Measurements from ENCODE around the gene ARHGAP6. TPM values are rescaled to one million over a fixed set of nuclear protein-coding genes. Genes with fewer than 3 reads are reported as not detected.

ARHGAP6 gene
- total RNA-seq, 6 donors from 2014 or later: 14.4 to 40.9 (median 18.0) TPM

DNA sequence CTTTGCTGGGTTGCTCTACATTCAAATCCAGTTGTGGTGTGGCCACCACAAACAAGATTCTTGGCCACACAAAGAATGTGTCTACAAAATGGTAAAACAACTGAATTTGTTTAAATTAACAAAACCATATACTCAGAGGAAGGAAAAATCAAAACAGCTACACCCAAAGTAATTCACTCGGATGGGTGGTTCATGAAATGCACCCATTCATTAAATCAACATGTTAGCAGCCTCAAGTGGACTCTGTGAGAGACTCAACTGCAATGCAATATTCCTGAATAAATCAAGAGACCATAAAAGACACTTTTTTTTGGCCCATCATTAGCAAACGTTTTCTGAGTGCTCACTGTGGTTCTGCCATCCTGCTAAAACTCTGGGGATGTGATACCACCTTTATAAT is 383.7 kb downstream of the ARHGAP6 start:
- no peak for ATAC-seq (ENCODE audit: low FRiP score in 2 of 2)
- Histone ChIP-seq H3K36me3 (no peaks in the 10 kb centered on the region), H3K4me3 (no peak overlapping the region), H3K4me1 (no peaks in the 10 kb centered on the region), H3K9me3 (no peaks in the 10 kb centered on the region), H3K27ac (no peak overlapping the region), H3K27me3 (no peaks in the 10 kb centered on the region)
- 33 to 48% methylated on average over 2 of the region's 2 CpGs for WGBS, 2 donors
- no peak for DNase-seq
- TF ChIP-seq EP300 (IDR thresholded peaks at IDR 0.05) (no peak), POLR2AphosphoS5 (IDR thresholded peaks at IDR 0.05) (no peak), POLR2A (IDR thresholded peaks at IDR 0.05) (no peak)
- TF ChIP-seq, protein P1, sequence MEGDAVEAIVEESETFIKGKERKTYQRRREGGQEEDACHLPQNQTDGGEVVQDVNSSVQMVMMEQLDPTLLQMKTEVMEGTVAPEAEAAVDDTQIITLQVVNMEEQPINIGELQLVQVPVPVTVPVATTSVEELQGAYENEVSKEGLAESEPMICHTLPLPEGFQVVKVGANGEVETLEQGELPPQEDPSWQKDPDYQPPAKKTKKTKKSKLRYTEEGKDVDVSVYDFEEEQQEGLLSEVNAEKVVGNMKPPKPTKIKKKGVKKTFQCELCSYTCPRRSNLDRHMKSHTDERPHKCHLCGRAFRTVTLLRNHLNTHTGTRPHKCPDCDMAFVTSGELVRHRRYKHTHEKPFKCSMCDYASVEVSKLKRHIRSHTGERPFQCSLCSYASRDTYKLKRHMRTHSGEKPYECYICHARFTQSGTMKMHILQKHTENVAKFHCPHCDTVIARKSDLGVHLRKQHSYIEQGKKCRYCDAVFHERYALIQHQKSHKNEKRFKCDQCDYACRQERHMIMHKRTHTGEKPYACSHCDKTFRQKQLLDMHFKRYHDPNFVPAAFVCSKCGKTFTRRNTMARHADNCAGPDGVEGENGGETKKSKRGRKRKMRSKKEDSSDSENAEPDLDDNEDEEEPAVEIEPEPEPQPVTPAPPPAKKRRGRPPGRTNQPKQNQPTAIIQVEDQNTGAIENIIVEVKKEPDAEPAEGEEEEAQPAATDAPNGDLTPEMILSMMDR (IDR thresholded peaks at IDR 0.05): no peak

DNA sequence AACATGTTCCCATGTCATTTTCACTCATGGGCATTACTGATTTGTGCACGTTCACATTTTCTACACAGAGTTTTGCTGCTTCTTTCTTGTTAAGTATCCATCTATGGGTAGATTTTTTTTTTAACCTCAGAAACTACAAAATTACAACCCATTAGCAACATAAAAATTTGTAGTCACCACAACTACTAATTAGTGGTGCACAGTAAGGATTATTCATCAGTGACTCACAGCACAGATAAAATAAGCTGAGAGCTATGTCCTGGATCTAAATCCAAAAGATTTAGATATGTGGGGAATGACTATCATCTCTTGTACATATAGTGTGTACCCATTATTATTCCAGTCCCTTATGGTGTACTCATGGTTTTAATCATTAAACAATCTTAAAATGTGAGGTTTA is 392.2 kb downstream of the ARHGAP6 start:
- Histone ChIP-seq H3K36me3 (no peaks in the 10 kb centered on the region), H3K9me3 (no peaks in the 10 kb centered on the region), H3K4me3 (no peak overlapping the region), H3K27ac (no peak overlapping the region), H3K27me3 (no peaks in the 10 kb centered on the region), H3K4me1 (no peaks in the 10 kb centered on the region)
- no peak for DNase-seq
- TF ChIP-seq POLR2A (IDR thresholded peaks at IDR 0.05): no peak
- no peak for TF ChIP-seq EP300 (IDR thresholded peaks at IDR 0.05)
- 75 to 83% methylated on average over 1 of the region's 1 CpG for WGBS, 2 donors
- ATAC-seq (ENCODE audit: low FRiP score in 2 of 2): no peak

DNA sequence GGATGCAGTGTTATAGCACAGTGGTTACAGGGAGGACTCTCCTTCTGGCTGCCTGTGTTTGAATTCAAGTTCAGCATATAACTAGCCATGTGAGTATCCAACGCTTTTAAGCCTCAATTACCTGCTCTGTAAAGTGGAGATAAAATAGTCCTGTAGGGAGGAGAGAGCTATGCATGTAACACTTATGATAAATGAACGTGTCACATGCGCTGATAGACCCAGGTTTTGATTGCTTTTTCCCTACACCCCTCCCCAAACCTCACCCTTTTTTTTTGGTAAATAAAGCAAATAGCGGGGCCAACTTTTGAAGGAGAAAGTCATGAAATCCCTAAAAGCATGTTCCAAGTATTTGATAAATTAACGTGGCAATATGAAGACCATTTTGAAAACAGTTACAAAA is 392.9 kb downstream of the ARHGAP6 start:
- WGBS, 2 donors: 65 to 77% methylated on average over 5 of the region's 5 CpGs
- ATAC-seq (ENCODE audit: low FRiP score in 2 of 2): no peak
- Histone ChIP-seq H3K27me3 (no peaks in the 10 kb centered on the region), H3K27ac (no peak overlapping the region), H3K9me3 (no peaks in the 10 kb centered on the region), H3K4me3 (no peak overlapping the region), H3K36me3 (no peaks in the 10 kb centered on the region), H3K4me1 (no peaks in the 10 kb centered on the region)
- DNase-seq: no peak
- no peak for TF ChIP-seq POLR2AphosphoS5 (IDR thresholded peaks at IDR 0.05)
- no peak for TF ChIP-seq POLR2A (IDR thresholded peaks at IDR 0.05)
- no peak for TF ChIP-seq EP300 (IDR thresholded peaks at IDR 0.05)
- TF ChIP-seq, protein P1 (IDR thresholded peaks at IDR 0.05): no peak

DNA sequence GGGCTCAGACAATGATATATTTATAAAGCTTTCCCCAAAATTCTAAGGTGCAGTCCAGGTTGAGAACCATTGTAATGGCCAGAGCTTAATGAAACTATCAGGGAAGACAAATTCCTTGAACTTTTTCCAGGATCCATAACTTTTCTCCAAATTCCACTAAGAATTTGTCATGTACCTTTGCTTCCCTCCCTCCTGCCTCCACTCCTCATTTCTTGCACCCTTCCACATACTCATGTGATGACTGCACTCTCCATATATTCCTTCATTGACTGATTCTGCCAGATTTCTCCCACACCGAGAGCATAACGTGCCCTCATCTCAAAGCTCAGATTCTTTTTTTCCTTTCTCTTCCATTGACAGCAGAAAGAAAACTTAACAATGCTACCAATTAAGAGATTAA is 393.4 kb downstream of the ARHGAP6 start:
- WGBS, 2 donors: 71 to 85% methylated on average over 2 of the region's 2 CpGs
- TF ChIP-seq POLR2AphosphoS5 (IDR thresholded peaks at IDR 0.05) (no peak), EP300 (IDR thresholded peaks at IDR 0.05) (no peak), POLR2A (IDR thresholded peaks at IDR 0.05) (no peak)
- TF ChIP-seq, protein P1 (IDR thresholded peaks at IDR 0.05): no peak

DNA sequence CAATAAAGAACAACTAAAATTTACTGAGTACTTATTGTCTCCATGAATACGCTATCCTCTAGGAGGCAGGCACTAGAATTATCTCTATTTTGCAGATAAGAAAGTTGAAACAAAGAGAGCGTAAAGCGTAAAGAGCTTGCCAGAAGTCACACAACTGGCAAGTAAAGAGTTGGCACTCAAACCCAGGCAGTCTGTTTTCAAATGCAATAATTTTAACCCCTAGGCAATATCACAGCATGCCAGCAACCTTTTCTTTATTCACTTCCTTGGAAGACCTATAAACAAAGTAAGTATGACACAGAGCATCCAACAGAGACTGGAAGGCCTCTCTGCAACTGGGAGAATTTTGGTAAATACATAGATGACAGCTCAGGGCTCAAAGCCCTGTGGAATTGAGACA is 395.7 kb downstream of the ARHGAP6 start:
- Histone ChIP-seq H3K27me3 (no peaks in the 10 kb centered on the region), H3K36me3 (no peaks in the 10 kb centered on the region), H3K4me1 (no peaks in the 10 kb centered on the region), H3K4me3 (no peak overlapping the region), H3K9me3 (no peaks in the 10 kb centered on the region), H3K27ac (no peak overlapping the region)
- ATAC-seq (ENCODE audit: low FRiP score in 2 of 2) (no peak), DNase-seq (no peak)
- no peak for TF ChIP-seq EP300 (IDR thresholded peaks at IDR 0.05)
- no peak for TF ChIP-seq POLR2A (IDR thresholded peaks at IDR 0.05)
- no peak for TF ChIP-seq POLR2AphosphoS5 (IDR thresholded peaks at IDR 0.05)
- TF ChIP-seq, protein P1 (IDR thresholded peaks at IDR 0.05): no peak
- 72% methylated on average over 3 of the region's 3 CpGs for WGBS, 2 donors

More for the DNA sequence above, 393.4 kb downstream of the ARHGAP6 start:
- no peaks in the 10 kb centered on the region for H3K36me3 ChIP-seq
- no peak overlapping the region for H3K27ac ChIP-seq
- H3K4me3 ChIP-seq: no peak overlapping the region
- no peaks in the 10 kb centered on the region for H3K9me3 ChIP-seq
- H3K27me3 ChIP-seq: no peaks in the 10 kb centered on the region
- no peak for ATAC-seq (ENCODE audit: low FRiP score in 2 of 2)
- DNase-seq: no peak
- H3K4me1 ChIP-seq: no peaks in the 10 kb centered on the region

All from upper lobe of left lung (tissue), 6 donors.